Trophoblast cell (in vitro differentiated cells and primary cell): ENCODE data around the gene DNAH17.

Source experiments
- DNase-seq, 2 donors: peaks; one replicate each; pipeline ENCODE4 v3.0.0-alpha.2; 2016
- H2AFZ ChIP-seq: 2 replicates; pipeline ENCODE4 v1.6.1; 2013; ENCODE audit warnings: low read length, moderate library complexity, mild to moderate bottlenecking; ENCODE audit not compliant: insufficient read depth, poor library complexity
- H2AK5ac ChIP-seq: 2 replicates; pipeline ENCODE4 v1.6.1; 2013; ENCODE audit warnings: mild to moderate bottlenecking, low read length
- H2BK120ac ChIP-seq: 2 replicates; pipeline ENCODE4 v1.6.1; 2013; ENCODE audit warnings: low read length, mild to moderate bottlenecking, moderate library complexity; ENCODE audit not compliant: insufficient read depth, poor library complexity
- H2BK12ac ChIP-seq: 2 replicates; pipeline ENCODE4 v1.6.1; 2013; ENCODE audit warnings: mild to moderate bottlenecking, low read length, moderate library complexity
- H2BK5ac ChIP-seq: 2 replicates; pipeline ENCODE4 v1.6.1; 2013; ENCODE audit warnings: low read length, low read depth, moderate library complexity, mild to moderate bottlenecking; ENCODE audit not compliant: poor library complexity
- H3K14ac ChIP-seq: 2 replicates; pipeline ENCODE4 v1.6.1; 2013; ENCODE audit warnings: mild to moderate bottlenecking, low read length
- H3K18ac ChIP-seq: 2 replicates; pipeline ENCODE4 v1.6.1; 2013; ENCODE audit warnings: mild to moderate bottlenecking, low read length
- H3K23ac ChIP-seq: 2 replicates; pipeline ENCODE4 v1.6.1; 2013; ENCODE audit warnings: low read length
- H3K27ac ChIP-seq: 2 replicates; pipeline ENCODE4 v1.5.1; 2013; ENCODE audit warnings: low read depth, mild to moderate bottlenecking, inconsistent platforms, low read length, moderate library complexity
- H3K27me3 ChIP-seq: 2 replicates; pipeline ENCODE4 v1.6.1; 2013; ENCODE audit warnings: inconsistent platforms, mild to moderate bottlenecking, low read length, moderate library complexity; ENCODE audit not compliant: insufficient read depth
- H3K36me3 ChIP-seq, 2 experiments: 1 replicate in 1 of 2; 2 replicates in 1 of 2; pipeline ENCODE4 v1.6.1; 2013; ENCODE audit warnings: low read length in 2 of 2, mild to moderate bottlenecking in 2 of 2, moderate library complexity in 1 of 2; ENCODE audit not compliant: insufficient read depth in 2 of 2, control insufficient read depth in 1 of 2
- H3K4ac ChIP-seq: 2 replicates; pipeline ENCODE4 v1.6.1; 2013; ENCODE audit warnings: low read depth, mild to moderate bottlenecking, low read length, moderate library complexity
- H3K4me1 ChIP-seq, 2 experiments: 1 replicate in 1 of 2; 2 replicates in 1 of 2; pipeline ENCODE4 v1.6.1; 2013; ENCODE audit warnings: low read length in 2 of 2, mild to moderate bottlenecking in 2 of 2, moderate library complexity in 1 of 2; ENCODE audit not compliant: insufficient read depth in 2 of 2, control insufficient read depth in 1 of 2
- H3K4me2 ChIP-seq: 2 replicates; pipeline ENCODE4 v1.6.1; 2013; ENCODE audit warnings: inconsistent platforms, mild to moderate bottlenecking, low read length, moderate library complexity
- H3K4me3 ChIP-seq: 2 replicates; pipeline ENCODE4 v1.5.1; 2013; ENCODE audit warnings: mild to moderate bottlenecking, low read depth, low read length, inconsistent platforms
- H3K79me1 ChIP-seq: one replicate; pipeline ENCODE4 v1.6.1; 2013; ENCODE audit warnings: low read length
- H3K79me2 ChIP-seq: 2 replicates; pipeline ENCODE4 v1.6.1; 2013; ENCODE audit warnings: low read length, mild to moderate bottlenecking; ENCODE audit not compliant: control insufficient read depth, insufficient read depth, poor library complexity
- H3K9ac ChIP-seq: 2 replicates; pipeline ENCODE4 v1.6.1; 2013; ENCODE audit warnings: mild to moderate bottlenecking, low read length
- H3K9me3 ChIP-seq: 2 replicates; pipeline ENCODE4 v1.6.1; 2013; ENCODE audit warnings: low read depth, mild to moderate bottlenecking, control low read depth, inconsistent platforms, low read length; ENCODE audit not compliant: insufficient read depth
- H4K12ac ChIP-seq: 2 replicates; pipeline ENCODE4 v1.6.1; 2013; ENCODE audit warnings: low read depth, mild to moderate bottlenecking, low read length, moderate library complexity
- H4K8ac ChIP-seq: 2 replicates; pipeline ENCODE4 v1.6.1; 2013; ENCODE audit warnings: low read depth, mild to moderate bottlenecking, low read length, moderate library complexity
- H4K91ac ChIP-seq: one replicate; pipeline ENCODE4 v1.6.1; 2013; ENCODE audit warnings: low read depth, mild to moderate bottlenecking, low read length, moderate library complexity
- WGBS: extraction: QIAGEN DNeasy Blood & Tissue Kit; methylation state at CpG from one replicate; pipeline ENCODE4 v1.1.7; 2013; ENCODE audit warnings: missing lambda C conversion rate; ENCODE audit not compliant: insufficient read length, insufficient coverage; ENCODE audit errors: extremely low coverage; 5-methylcytosine and 5-hydroxymethylcytosine counted together

Gene DNAH17

DNA sequence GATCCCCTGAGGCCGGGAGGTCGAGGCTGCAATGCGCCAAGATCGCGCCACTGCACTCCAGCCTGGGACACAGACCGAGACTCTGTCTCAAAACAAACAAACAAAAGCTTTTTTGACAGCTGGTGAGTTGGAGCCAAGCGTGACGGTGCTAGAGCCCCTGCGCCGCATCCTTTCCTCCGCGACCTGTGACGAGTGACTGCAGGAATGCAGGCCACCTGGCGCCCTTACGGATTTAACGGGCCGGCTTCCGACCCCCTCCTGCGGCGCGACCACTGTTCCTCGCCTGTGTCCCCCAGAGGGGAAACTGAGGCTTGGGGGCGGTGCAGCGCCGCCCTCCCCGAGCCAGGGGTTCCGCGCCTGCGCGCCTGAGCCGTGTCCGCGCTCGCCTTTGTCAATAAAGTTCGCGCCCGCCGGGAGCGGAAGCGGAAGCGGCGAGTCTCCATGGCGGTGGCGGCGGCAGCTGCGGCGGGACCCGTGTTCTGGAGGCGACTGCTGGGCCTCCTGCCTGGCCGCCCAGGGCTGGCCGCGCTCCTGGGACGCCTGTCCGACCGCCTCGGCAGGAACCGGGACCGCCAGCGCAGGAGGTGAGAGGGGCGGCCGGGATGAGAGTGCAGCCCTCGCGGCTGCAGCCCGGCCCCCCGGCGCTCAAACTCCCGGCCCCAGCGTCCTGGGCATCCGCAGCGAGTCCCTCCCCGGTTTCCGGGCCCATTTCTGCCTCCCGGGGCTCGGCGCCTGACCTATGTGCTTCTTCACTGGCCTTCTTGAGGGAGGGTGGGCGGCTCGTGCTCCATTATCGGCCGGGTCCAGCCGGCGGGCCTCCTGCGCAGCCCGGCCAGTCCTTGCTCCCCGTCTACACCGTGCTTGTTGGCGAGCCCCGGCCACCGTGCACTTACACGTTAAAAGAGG, 198.7 kb downstream of the DNAH17 start, which contains the start of gene PGS1:
TSS of gene PGS1 (plus strand) at position 425 of the 906 bp plus-strand sequence. CDS start at position 442, 17 bp downstream.
- H3K14ac ChIP-seq = peak within 1 kb of the TSS; percentile 94
- H3K9me3 ChIP-seq = no peaks in the 10 kb centered on the region
- peak within 1 kb of the TSS; percentile 92 for H2BK5ac ChIP-seq
- WGBS = no CpG with 5 or more reads among the region's 89 CpGs
- H3K4me2 ChIP-seq = peak within 1 kb of the TSS; percentile 82
- H3K27me3 ChIP-seq = no peaks in the 10 kb centered on the region
- peak within 1 kb of the TSS; percentile 92 for H3K18ac ChIP-seq
- H4K91ac ChIP-seq = peak within 1 kb of the TSS; percentile 96
- H3K23ac ChIP-seq = peak within 1 kb of the TSS; percentile 28
- peak within 1 kb of the TSS; percentile 96 for H4K8ac ChIP-seq
- H2BK120ac ChIP-seq = peak within 1 kb of the TSS; percentile 69
- H2BK12ac ChIP-seq = peak within 1 kb of the TSS; percentile 86
- peak within 1 kb of the TSS; percentile 99 for H3K4ac ChIP-seq
- peak within 1 kb of the TSS; percentile 82 for H4K12ac ChIP-seq
- peaks cover 27 to 41% of the 10 kb centered on the region in 2 experiments for H3K4me1 ChIP-seq
- peaks cover 43% of the 10 kb centered on the region for H3K79me1 ChIP-seq
- H3K36me3 ChIP-seq = peaks cover 0 to 2% of the 10 kb centered on the region in 2 experiments
- DNase-seq = peak; percentile 57 to 79
- H3K9ac ChIP-seq = peak within 1 kb of the TSS; percentile 97
- peak within 1 kb of the TSS; percentile 79 for H3K27ac ChIP-seq
- peak within 1 kb of the TSS; percentile 87 for H2AFZ ChIP-seq
- H3K79me2 ChIP-seq = peaks cover 26% of the 10 kb centered on the region
- peak within 1 kb of the TSS; percentile 96 for H2AK5ac ChIP-seq
- H3K4me3 ChIP-seq = peak within 1 kb of the TSS; percentile 98

DNA sequence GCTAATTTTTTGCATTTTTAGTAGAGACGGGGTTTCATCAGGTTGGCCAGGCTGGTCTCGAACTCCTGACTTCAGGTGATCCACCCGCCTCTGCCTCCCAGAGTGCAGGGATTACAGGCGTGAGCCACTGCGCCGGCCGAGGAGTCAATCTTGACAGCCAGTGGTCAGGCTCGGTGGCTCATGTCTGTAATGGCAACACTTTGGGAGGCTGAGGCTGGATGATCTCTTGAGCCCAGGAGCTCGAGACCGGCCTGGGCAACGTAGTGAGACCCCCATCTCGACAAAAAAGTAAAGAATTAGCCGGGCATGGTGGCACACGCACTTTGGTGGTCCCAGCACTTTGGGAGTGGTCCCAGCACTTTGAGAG, 199.4 kb downstream of the DNAH17 start:
- DNase-seq = no peak
- Histone ChIP-seq H4K8ac (peak overlapping the region; percentile 96), H2BK120ac (peak overlapping the region; percentile 69), H3K36me3 (peaks cover 0 to 2% of the 10 kb centered on the region in 2 experiments), H3K4me3 (no peak overlapping the region), H3K9me3 (no peaks in the 10 kb centered on the region), H2BK5ac (peak overlapping the region; percentile 92), H3K23ac (no peak overlapping the region), H3K79me1 (peaks cover 49% of the 10 kb centered on the region), H4K91ac (peak overlapping the region; percentile 96), H2BK12ac (peak overlapping the region; percentile 86), H3K9ac (no peak overlapping the region), H3K4ac (peak overlapping the region; percentile 99), H3K27me3 (no peaks in the 10 kb centered on the region), H3K18ac (peak overlapping the region; percentile 73), H3K4me2 (peak overlapping the region; percentile 82), H3K4me1 (peaks cover 33 to 47% of the 10 kb centered on the region in 2 experiments), H2AK5ac (peak overlapping the region; percentile 78), H3K27ac (peak overlapping the region; percentile 40), H3K79me2 (peaks cover 27% of the 10 kb centered on the region), H2AFZ (peak overlapping the region; percentile 64), H4K12ac (peak overlapping the region; percentile 55), H3K14ac (peak overlapping the region; percentile 79)
- no CpG with 5 or more reads among the region's 14 CpGs for WGBS

DNA sequence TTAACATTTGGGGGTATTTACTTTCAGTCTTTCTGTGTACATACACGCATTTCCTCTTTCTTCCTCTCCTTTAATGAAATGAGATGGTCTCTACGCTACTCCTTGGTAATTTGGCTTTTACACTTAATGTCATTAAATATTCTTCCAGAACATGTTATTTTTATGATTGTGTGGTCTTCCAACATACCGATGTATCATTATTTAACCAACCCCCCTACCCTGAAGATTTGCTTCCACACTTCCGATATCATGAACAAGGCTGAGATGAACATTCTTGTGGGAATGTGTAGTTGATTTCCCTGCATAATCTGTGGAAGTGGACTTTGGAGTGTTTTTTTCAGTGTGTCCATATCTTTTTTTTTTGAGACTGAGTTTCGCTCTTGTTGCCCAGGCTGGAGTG, 201.0 kb downstream of the DNAH17 start:
- H3K9ac ChIP-seq = no peak overlapping the region
- no peaks in the 10 kb centered on the region for H3K9me3 ChIP-seq
- peaks cover 0 to 2% of the 10 kb centered on the region in 2 experiments for H3K36me3 ChIP-seq
- H3K14ac ChIP-seq = peak overlapping the region; percentile 8
- peak overlapping the region; percentile 100 for H3K27ac ChIP-seq
- H2BK5ac ChIP-seq = peak overlapping the region; percentile 82
- H3K79me1 ChIP-seq = peaks cover 62% of the 10 kb centered on the region
- no peak overlapping the region for H3K4me3 ChIP-seq
- peak overlapping the region; percentile 53 for H2BK12ac ChIP-seq
- no peak overlapping the region for H4K12ac ChIP-seq
- no peaks in the 10 kb centered on the region for H3K27me3 ChIP-seq
- H4K91ac ChIP-seq = no peak overlapping the region
- no peak overlapping the region for H4K8ac ChIP-seq
- DNase-seq = no peak
- no peak overlapping the region for H3K4me2 ChIP-seq
- H2BK120ac ChIP-seq = no peak overlapping the region
- no peak overlapping the region for H3K4ac ChIP-seq
- H3K23ac ChIP-seq = no peak overlapping the region
- peaks cover 38 to 44% of the 10 kb centered on the region in 2 experiments for H3K4me1 ChIP-seq
- no CpG with 5 or more reads among the region's 5 CpGs for WGBS
- no peak overlapping the region for H2AFZ ChIP-seq
- no peak overlapping the region for H3K18ac ChIP-seq
- peaks cover 25% of the 10 kb centered on the region for H3K79me2 ChIP-seq
- no peak overlapping the region for H2AK5ac ChIP-seq

DNA sequence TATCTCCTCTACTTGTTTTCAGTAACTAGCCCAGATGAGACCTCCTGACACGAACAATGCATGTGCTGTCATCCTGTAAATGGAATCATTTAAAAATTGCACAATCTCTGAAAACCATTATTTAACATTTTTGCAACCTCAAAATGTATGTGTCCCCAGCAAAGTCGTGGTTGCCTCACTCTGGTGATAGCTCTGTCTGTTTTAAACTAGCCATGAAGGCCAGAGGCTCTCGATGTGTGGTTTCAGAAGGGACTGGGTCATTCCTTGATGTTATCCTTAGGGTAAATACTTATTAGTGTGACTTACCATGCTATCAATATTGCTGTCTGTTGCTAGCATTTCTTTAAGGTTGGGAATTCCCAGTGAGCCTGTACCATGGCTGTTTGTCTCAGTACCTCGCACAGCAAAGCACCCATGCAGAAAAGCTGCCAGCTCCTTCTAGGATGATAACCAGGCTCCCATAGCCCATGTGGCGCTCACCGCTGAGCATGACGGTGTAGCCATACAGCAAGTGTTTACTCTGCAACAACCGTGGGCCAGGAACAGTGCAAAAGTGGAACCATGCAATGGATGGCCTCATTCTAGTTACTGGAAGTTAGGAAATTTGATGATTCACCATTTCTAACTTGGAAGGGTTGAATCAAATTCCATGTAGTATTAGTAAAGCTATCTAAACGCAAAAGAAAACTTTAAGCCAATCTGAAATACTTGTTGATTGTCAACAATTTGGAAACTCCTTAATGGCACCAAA, 201.6 kb downstream of the DNAH17 start:
- H2BK5ac ChIP-seq = peak overlapping the region; percentile 97
- H3K9ac ChIP-seq = no peak overlapping the region
- H3K4me1 ChIP-seq = peaks cover 42 to 47% of the 10 kb centered on the region in 2 experiments
- peak overlapping the region; percentile 96 for H4K8ac ChIP-seq
- H3K4me2 ChIP-seq = peak overlapping the region; percentile 51
- no CpG with 5 or more reads among the region's 9 CpGs for WGBS
- H3K18ac ChIP-seq = peak overlapping the region; percentile 36
- peak overlapping the region; percentile 89 for H2AFZ ChIP-seq
- peak overlapping the region; percentile 94 for H2BK120ac ChIP-seq
- H3K4ac ChIP-seq = peak overlapping the region; percentile 3
- no peak overlapping the region for H3K4me3 ChIP-seq
- no peak overlapping the region for H3K23ac ChIP-seq
- H4K12ac ChIP-seq = no peak overlapping the region
- peaks cover 22% of the 10 kb centered on the region for H3K79me2 ChIP-seq
- peaks cover 67% of the 10 kb centered on the region for H3K79me1 ChIP-seq
- H3K27me3 ChIP-seq = no peaks in the 10 kb centered on the region
- peak overlapping the region; percentile 90 for H3K14ac ChIP-seq
- peak overlapping the region; percentile 95 for H2BK12ac ChIP-seq
- H3K27ac ChIP-seq = peak overlapping the region; percentile 100
- DNase-seq = peak; percentile 70 to 89
- peak overlapping the region; percentile 98 for H4K91ac ChIP-seq
- H2AK5ac ChIP-seq = peak overlapping the region; percentile 6
- no peaks in the 10 kb centered on the region for H3K9me3 ChIP-seq
- H3K36me3 ChIP-seq = no peaks in the 10 kb centered on the region
